Mucosa of stomach (tissue), 1 donor: Measurements from ENCODE around the gene RSPH1.

Experiments used
- H3K27me3 ChIP-seq: one replicate; pipeline ENCODE4 v1.7.0; 2013; ENCODE audit warnings: mild to moderate bottlenecking, low read length; ENCODE audit not compliant: control insufficient read depth, insufficient read depth
- H3K36me3 ChIP-seq: one replicate; pipeline ENCODE4 v1.7.0; 2013; ENCODE audit warnings: low read length; ENCODE audit not compliant: control insufficient read depth, insufficient read depth
- H3K4me1 ChIP-seq: one replicate; pipeline ENCODE4 v1.7.0; 2013; ENCODE audit warnings: mild to moderate bottlenecking, low read length; ENCODE audit not compliant: control insufficient read depth, insufficient read depth
- H3K4me3 ChIP-seq: one replicate; pipeline ENCODE4 v1.7.0; 2013; ENCODE audit warnings: low read length
- H3K9ac ChIP-seq: one replicate; pipeline ENCODE4 v1.7.0; 2013; ENCODE audit warnings: mild to moderate bottlenecking, low read length, moderate library complexity
- H3K9me3 ChIP-seq: one replicate; pipeline ENCODE4 v1.7.0; 2013; ENCODE audit warnings: mild to moderate bottlenecking, low read length, moderate library complexity; ENCODE audit not compliant: control insufficient read depth
- donor health status: Pancreatic carcinoma.

RSPH1 gene

DNA sequence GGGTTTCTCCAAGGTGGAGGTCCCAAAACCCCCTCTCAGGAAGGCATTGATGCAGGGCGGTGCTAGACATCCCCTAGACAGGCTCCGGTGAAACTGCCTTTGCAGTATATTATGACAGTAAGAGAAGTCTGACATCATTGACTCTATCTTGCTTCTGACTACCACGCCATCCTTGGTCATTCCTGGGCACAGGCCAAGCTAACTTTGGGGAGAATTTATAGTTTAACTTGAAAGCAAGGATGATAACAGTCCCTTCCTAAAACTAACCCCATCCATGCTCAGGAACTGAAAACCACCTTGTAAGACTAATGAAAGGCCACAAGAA is 30.3 kb downstream of the RSPH1 start:
- Histone ChIP-seq H3K36me3 (no peaks in the 10 kb centered on the region), H3K9ac (no peak overlapping the region), H3K4me1 (peaks cover 88% of the 10 kb centered on the region), H3K27me3 (no peaks in the 10 kb centered on the region), H3K9me3 (no peaks in the 10 kb centered on the region), H3K4me3 (no peak overlapping the region)

GRCh38 chr21:42465008-42465802 is 30.8 kb downstream of the RSPH1 start:
- H3K9ac ChIP-seq: no peak overlapping the region
- no peaks in the 10 kb centered on the region for H3K36me3 ChIP-seq
- no peaks in the 10 kb centered on the region for H3K27me3 ChIP-seq
- no peak overlapping the region for H3K4me3 ChIP-seq
- peaks cover 94% of the 10 kb centered on the region for H3K4me1 ChIP-seq
- H3K9me3 ChIP-seq: no peaks in the 10 kb centered on the region

- no peak overlapping the region for H3K9ac ChIP-seq
- H3K27me3 ChIP-seq: no peaks in the 10 kb centered on the region
- H3K4me1 ChIP-seq: peaks cover 94% of the 10 kb centered on the region
- H3K36me3 ChIP-seq: no peaks in the 10 kb centered on the region
- no peak overlapping the region for H3K4me3 ChIP-seq
- no peaks in the 10 kb centered on the region for H3K9me3 ChIP-seq
Measured at GRCh38 chr21:42463861-42464515, 32.0 kb downstream of the RSPH1 start.

DNA sequence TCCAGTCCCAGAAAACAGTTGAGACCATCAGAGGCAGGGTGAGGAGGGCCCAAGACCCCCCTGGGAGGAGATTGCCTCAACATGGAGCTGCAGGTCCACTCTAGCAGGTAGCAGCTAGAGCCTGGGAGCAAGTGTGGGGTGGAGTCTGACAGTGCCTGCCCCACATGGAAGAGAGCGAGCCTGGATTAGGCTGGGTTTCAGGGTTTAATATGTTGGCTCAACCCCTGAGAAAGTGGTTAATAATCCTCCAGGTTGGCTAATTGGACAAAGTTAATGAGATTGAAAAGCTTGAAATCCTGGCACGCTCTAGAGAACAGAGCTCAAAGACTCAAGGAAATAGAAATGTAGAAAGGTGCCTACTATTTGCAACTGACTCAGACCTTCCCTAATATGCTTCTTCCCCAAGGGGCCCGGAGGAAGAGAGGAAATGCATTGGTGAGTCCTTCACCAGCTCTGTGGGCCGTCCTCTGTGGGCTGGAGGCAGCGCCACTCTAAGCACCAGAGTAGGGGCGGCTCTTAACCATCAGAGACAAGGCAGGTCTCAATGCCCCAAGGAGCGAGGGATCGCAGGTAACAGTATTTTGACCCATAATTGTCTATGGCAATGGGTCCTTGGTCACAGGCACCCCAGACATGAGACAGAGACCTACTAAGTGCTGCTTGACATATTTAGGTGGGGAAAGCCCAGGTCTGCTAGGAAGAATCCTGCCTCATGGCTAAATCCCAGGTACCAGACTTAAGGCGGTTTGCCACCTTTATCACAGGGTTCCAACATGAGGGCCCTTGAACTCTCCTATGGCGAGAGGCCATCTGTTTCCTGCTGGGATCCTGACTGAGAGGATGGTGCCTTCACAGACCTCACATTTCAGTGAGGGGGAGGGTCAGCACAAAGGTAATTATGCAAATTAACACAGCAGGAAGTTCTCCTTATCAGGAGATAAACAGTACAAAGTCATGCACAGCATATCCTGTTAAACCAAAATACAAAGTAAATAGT is 33.8 kb downstream of the RSPH1 start:
- H3K27me3 ChIP-seq: no peaks in the 10 kb centered on the region
- H3K9me3 ChIP-seq: no peaks in the 10 kb centered on the region
- no peak overlapping the region for H3K4me3 ChIP-seq
- no peaks in the 10 kb centered on the region for H3K36me3 ChIP-seq
- peak overlapping the region; percentile 35 for H3K9ac ChIP-seq
- peaks cover 79% of the 10 kb centered on the region for H3K4me1 ChIP-seq

GRCh38 chr21:42461185-42461520 is 34.9 kb downstream of the RSPH1 start:
- H3K9ac ChIP-seq: no peak overlapping the region
- no peaks in the 10 kb centered on the region for H3K9me3 ChIP-seq
- H3K27me3 ChIP-seq: no peaks in the 10 kb centered on the region
- H3K4me3 ChIP-seq: no peak overlapping the region
- no peaks in the 10 kb centered on the region for H3K36me3 ChIP-seq
- H3K4me1 ChIP-seq: peaks cover 70% of the 10 kb centered on the region

GRCh38 chr21:42460391-42461184 is 35.4 kb downstream of the RSPH1 start:
- H3K4me3 ChIP-seq: no peak overlapping the region
- no peaks in the 10 kb centered on the region for H3K9me3 ChIP-seq
- H3K4me1 ChIP-seq: peaks cover 65% of the 10 kb centered on the region
- H3K9ac ChIP-seq: no peak overlapping the region
- no peaks in the 10 kb centered on the region for H3K27me3 ChIP-seq
- no peaks in the 10 kb centered on the region for H3K36me3 ChIP-seq

DNA sequence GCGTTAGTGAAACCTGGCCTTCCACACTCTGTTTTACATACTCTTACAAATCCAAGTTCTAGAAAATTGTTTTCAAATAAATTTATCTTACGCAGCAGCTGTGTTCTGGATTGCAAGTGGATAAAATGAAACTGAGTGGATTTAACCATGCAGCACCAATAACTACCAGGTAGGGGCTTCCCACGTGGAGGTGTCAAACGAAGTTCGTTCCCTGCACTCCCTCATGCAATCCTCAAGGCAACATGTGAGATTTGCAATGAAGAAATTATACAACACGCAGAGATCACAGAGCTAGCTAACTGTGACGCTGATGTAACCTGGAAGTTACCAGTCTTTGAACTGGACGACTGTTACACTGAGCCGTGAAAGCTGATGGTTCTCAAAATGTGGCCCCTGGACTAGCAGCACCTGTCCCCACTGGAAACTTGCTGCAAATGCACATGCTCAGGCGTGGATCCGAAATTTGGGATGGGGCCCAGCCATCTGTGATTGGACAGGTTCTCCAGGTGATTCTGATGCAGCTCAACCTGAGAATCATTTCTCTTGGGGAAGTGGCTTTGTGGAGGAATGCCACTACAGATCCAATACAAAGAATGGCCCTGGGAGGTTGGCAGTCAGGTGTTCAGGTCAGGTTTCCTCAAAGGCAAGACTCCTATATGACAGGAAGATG is 36.3 kb downstream of the RSPH1 start:
- no peak overlapping the region for H3K4me3 ChIP-seq
- no peaks in the 10 kb centered on the region for H3K9me3 ChIP-seq
- H3K4me1 ChIP-seq: peaks cover 56% of the 10 kb centered on the region
- no peaks in the 10 kb centered on the region for H3K27me3 ChIP-seq
- no peak overlapping the region for H3K9ac ChIP-seq
- H3K36me3 ChIP-seq: no peaks in the 10 kb centered on the region

DNA sequence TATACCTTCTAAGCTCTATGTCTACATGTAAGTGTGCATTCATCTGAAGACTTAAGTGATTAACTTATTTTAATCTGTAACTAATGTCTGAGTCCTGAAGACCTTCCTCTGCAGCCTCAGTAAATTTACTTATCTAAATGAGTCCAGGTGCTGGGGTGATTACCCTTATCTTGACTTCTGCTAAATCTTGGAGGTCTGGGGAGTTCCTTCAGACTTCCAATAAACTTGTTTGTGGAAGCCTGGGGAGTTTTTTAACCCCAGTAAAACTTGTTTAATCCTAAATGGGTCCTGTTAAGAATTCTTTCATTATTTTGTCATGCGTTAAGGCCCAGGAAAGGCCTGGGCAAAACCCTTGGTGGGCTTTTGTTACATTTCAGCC is 37.0 kb downstream of the RSPH1 start:
- Histone ChIP-seq H3K9ac (no peak overlapping the region), H3K27me3 (no peaks in the 10 kb centered on the region), H3K4me3 (no peak overlapping the region), H3K9me3 (no peaks in the 10 kb centered on the region), H3K4me1 (peaks cover 50% of the 10 kb centered on the region), H3K36me3 (no peaks in the 10 kb centered on the region)

- H3K36me3 ChIP-seq: no peaks in the 10 kb centered on the region
- no peak overlapping the region for H3K9ac ChIP-seq
- no peak overlapping the region for H3K4me3 ChIP-seq
- no peaks in the 10 kb centered on the region for H3K27me3 ChIP-seq
- H3K9me3 ChIP-seq: no peaks in the 10 kb centered on the region
- H3K4me1 ChIP-seq: peaks cover 25% of the 10 kb centered on the region
Measured at GRCh38 chr21:42456457-42456856, 39.6 kb downstream of the RSPH1 start.

DNA sequence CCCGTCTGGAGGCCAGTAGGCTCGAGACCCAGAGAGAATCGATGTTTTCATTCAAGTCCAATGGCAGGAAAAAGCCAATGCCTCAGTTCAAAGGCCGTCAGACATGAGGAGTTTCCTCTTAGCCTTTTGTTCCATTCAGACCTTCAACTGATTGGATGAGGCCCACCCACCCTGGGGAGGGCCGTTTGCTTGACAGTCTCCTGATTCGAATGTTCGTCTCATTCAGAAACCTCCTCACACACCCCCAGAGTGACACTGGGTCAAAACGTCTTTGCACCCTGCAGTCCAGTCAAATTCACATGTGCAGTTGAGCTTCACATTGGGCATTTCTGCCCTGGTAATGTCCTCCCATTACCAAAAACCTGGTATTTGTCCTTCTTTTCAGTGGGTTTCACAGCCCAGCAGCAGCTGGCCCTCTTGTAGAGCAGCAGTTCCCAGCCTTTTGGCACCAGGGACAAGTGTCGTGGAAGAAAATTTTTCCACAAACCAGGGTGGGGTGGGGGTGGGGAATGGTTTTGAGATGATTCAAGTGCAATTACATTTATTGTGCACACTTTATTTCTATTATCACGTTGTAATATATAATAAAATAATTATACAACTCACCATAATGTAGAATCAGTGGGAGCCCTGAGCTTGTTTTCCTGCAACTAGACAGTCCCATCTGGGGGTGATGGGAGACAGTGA is 40.1 kb downstream of the RSPH1 start:
- H3K9ac ChIP-seq: no peak overlapping the region
- H3K4me1 ChIP-seq: peaks cover 19% of the 10 kb centered on the region
- H3K36me3 ChIP-seq: no peaks in the 10 kb centered on the region
- no peaks in the 10 kb centered on the region for H3K9me3 ChIP-seq
- no peak overlapping the region for H3K4me3 ChIP-seq
- H3K27me3 ChIP-seq: no peaks in the 10 kb centered on the region

GRCh38 chr21:42455196-42455595 is 40.8 kb downstream of the RSPH1 start:
- Histone ChIP-seq H3K9me3 (no peaks in the 10 kb centered on the region), H3K9ac (no peak overlapping the region), H3K4me1 (peaks cover 18% of the 10 kb centered on the region), H3K36me3 (no peaks in the 10 kb centered on the region), H3K4me3 (no peak overlapping the region), H3K27me3 (no peaks in the 10 kb centered on the region)
